PC-9 (cell line): ENCODE results near the gene LEKR1. TPM values are rescaled to one million over a fixed set of nuclear protein-coding genes. Genes with fewer than 3 reads are reported as not detected.

ENCODE experiments used
- BruUV-seq: library from RNA; stranded (reverse); fragments of 400-500 nt; replicated peaks from 2 replicates; lab custom pipeline; 2021; lab: Mats Ljungman, UMichigan
- CTCF ChIA-PET: fragments of 300-600 bp; sonication (Branson Sonifier 250); formaldehyde crosslinking; loops from one replicate; lab custom pipeline; 2022; ENCODE audit warnings: antibody characterized with exemption; lab: Charles Lee
- POLR2A ChIA-PET: fragments of 300-600 bp; sonication (Branson Sonifier 250); formaldehyde crosslinking; loops from one replicate; lab custom pipeline; 2022; ENCODE audit warnings: antibody characterized with exemption; ENCODE audit not compliant: unreplicated experiment; lab: Charles Lee
- DNase-seq, 2 experiments: peaks; one replicate each; pipeline versions ENCODE4 v3.0.0 to v3.0.0-alpha.2; 2015 to 2022; ENCODE audit warnings: mixed read lengths in 1 of 2
- H2AFZ ChIP-seq: fragments of 200-600 bp; sonication (generic); 2 replicates; pipeline ENCODE4 v1.8.1; 2017; ENCODE audit warnings: antibody characterized with exemption
- H3F3A ChIP-seq: fragments of 200-600 bp; sonication (generic); 2 replicates; pipeline ENCODE4 v1.8.1; 2017; ENCODE audit warnings: antibody characterized with exemption, mild to moderate bottlenecking, low read depth; ENCODE audit not compliant: insufficient read depth
- H3K27ac ChIP-seq: fragments of 200-600 bp; sonication (generic); 2 replicates; pipeline ENCODE4 v1.6.1; 2016; ENCODE audit warnings: mixed run types
- H3K27me3 ChIP-seq: fragments of 200-600 bp; sonication (generic); 2 replicates; pipeline ENCODE4 v1.6.1; 2016; ENCODE audit warnings: low read depth, mixed run types; ENCODE audit not compliant: insufficient read depth
- H3K36me3 ChIP-seq: fragments of 200-600 bp; sonication (generic); 2 replicates; pipeline ENCODE4 v1.6.1; 2016; ENCODE audit warnings: low read depth, mixed run types
- H3K4me1 ChIP-seq: fragments of 200-600 bp; sonication (generic); replicated peaks from 2 replicates; pipeline ENCODE4 v1.6.1; 2016; ENCODE audit warnings: mixed run types; ENCODE audit not compliant: insufficient read depth
- H3K4me2 ChIP-seq: fragments of 200-600 bp; sonication (generic); 2 replicates; pipeline ENCODE4 v1.6.1; 2017; ENCODE audit warnings: mixed run types
- H3K4me3 ChIP-seq: fragments of 200-600 bp; sonication (generic); 2 replicates; pipeline ENCODE4 v1.6.1; 2016; ENCODE audit warnings: mixed run types
- H3K79me2 ChIP-seq: fragments of 200-600 bp; sonication (generic); 2 replicates; pipeline ENCODE4 v1.6.1; 2017; ENCODE audit warnings: low read depth, mixed run types
- H3K9me2 ChIP-seq: fragments of 200-600 bp; sonication (generic); 2 replicates; pipeline ENCODE4 v1.8.1; 2017; ENCODE audit warnings: mild to moderate bottlenecking; ENCODE audit not compliant: insufficient read depth
- H3K9me3 ChIP-seq: fragments of 200-600 bp; sonication (generic); 2 replicates; pipeline ENCODE4 v1.8.1; 2016; ENCODE audit warnings: low read depth; ENCODE audit not compliant: insufficient read depth
- H4K20me1 ChIP-seq: fragments of 200-600 bp; sonication (generic); 2 replicates; pipeline ENCODE4 v1.8.1; 2017; ENCODE audit not compliant: insufficient read depth
- CTCF ChIP-seq: fragments of 200-600 bp; sonication (generic); conservative IDR thresholded peaks from 2 replicates; pipeline ENCODE4 v1.6.1; 2017; ENCODE audit warnings: mixed run types, antibody characterized with exemption, mild to moderate bottlenecking, moderate library complexity
- EZH2 ChIP-seq: fragments of 200-600 bp; sonication (generic); IDR thresholded peaks from 2 replicates; pipeline ENCODE4 v1.8.0; 2017; ENCODE audit warnings: antibody characterized with exemption, low read depth
- intact Hi-C: fragments of 100-400 bp; cut with micrococcal nuclease; formaldehyde crosslinking; loops from one replicate; pipeline ENCODE4 v1.10.0; 2022; ENCODE audit not compliant: unreplicated experiment
- total RNA-seq: library from RNA; stranded (reverse); gene quantifications from 2 replicates; pipeline ENCODE4 v1.2.3, GENCODE V29; 2021

The LEKR1 gene
- total RNA-seq, 1 experiment from 2014 or later = 3.9 TPM

GRCh38 chr3:156825795-156826143 is 384 bp upstream of the LEKR1 start:
- BruUV-seq = no TSS peak
- H3K27ac ChIP-seq = peak overlapping the region; percentile 100
- no peaks in the 10 kb centered on the region for H4K20me1 ChIP-seq
- no peaks in the 10 kb centered on the region for H3K27me3 ChIP-seq
- DNase-seq = no peak
- no peak for TF ChIP-seq CTCF
- no peak for TF ChIP-seq EZH2
- H3K36me3 ChIP-seq = no peaks in the 10 kb centered on the region
- ChIA-PET CTCF (no interaction called here), POLR2A (no interaction called here)
- peak overlapping the region; percentile 63 for H3K4me3 ChIP-seq
- peak overlapping the region; percentile 86 for H3K4me2 ChIP-seq
- H3F3A ChIP-seq = peaks cover 39% of the 10 kb centered on the region
- no peaks in the 10 kb centered on the region for H3K9me3 ChIP-seq
- peak overlapping the region; percentile 72 for H2AFZ ChIP-seq
- H3K4me1 ChIP-seq = peaks cover 26% of the 10 kb centered on the region
- H3K79me2 ChIP-seq = peaks cover 30% of the 10 kb centered on the region
- intact Hi-C loops = loop anchor here (1.0 kb wide), 5 partner anchors 8 to 305 kb away; partner anchors contain the start of gene TIPARP
- no peaks in the 10 kb centered on the region for H3K9me2 ChIP-seq

- Histone ChIP-seq H3K4me2 (peak overlapping the region; percentile 86), H4K20me1 (no peaks in the 10 kb centered on the region), H3K27me3 (no peaks in the 10 kb centered on the region), H3K4me3 (peak overlapping the region; percentile 63), H3K27ac (peak overlapping the region; percentile 100), H3K9me3 (no peaks in the 10 kb centered on the region), H3K4me1 (peaks cover 26% of the 10 kb centered on the region), H3F3A (peaks cover 39% of the 10 kb centered on the region), H3K9me2 (no peaks in the 10 kb centered on the region), H2AFZ (peak overlapping the region; percentile 72), H3K79me2 (peaks cover 30% of the 10 kb centered on the region), H3K36me3 (no peaks in the 10 kb centered on the region)
- DNase-seq = no peak
- BruUV-seq = no TSS peak
- POLR2A ChIA-PET = interaction anchor here (0.5 to 0.7 kb wide), 4 partner anchors 10 to 270 kb away, joined by 3 to 6 read pairs (median 4); no protein-coding TSS in a partner anchor
- intact Hi-C loops = loop anchor here (1.0 kb wide), 5 partner anchors 10 to 303 kb away; partner anchors contain the start of gene TIPARP
- CTCF ChIA-PET = no interaction called here
- no peak for TF ChIP-seq CTCF
- no peak for TF ChIP-seq EZH2
Observed at GRCh38 chr3:156826896-156827882, 1.0 kb downstream of the LEKR1 start.

GRCh38 chr3:156831006-156831405 is 4.9 kb downstream of the LEKR1 start:
- intact Hi-C loops = no loop called here
- no TSS peak for BruUV-seq
- peaks cover 17% of the 10 kb centered on the region for H3K4me1 ChIP-seq
- no peak overlapping the region for H3K4me3 ChIP-seq
- H3K27me3 ChIP-seq = no peaks in the 10 kb centered on the region
- H3K36me3 ChIP-seq = no peaks in the 10 kb centered on the region
- H3F3A ChIP-seq = peaks cover 14% of the 10 kb centered on the region
- CTCF ChIA-PET = no interaction called here
- DNase-seq = no peak
- no peak overlapping the region for H3K27ac ChIP-seq
- H3K9me3 ChIP-seq = no peaks in the 10 kb centered on the region
- no peaks in the 10 kb centered on the region for H3K9me2 ChIP-seq
- TF ChIP-seq CTCF = no peak
- no peak for TF ChIP-seq EZH2
- no peak overlapping the region for H3K4me2 ChIP-seq
- POLR2A ChIA-PET = interaction anchor here (0.6 kb wide), 1 partner anchor 491 kb away, joined by 4 read pairs; no protein-coding TSS in a partner anchor
- peaks cover 13% of the 10 kb centered on the region for H3K79me2 ChIP-seq
- H4K20me1 ChIP-seq = no peaks in the 10 kb centered on the region
- H2AFZ ChIP-seq = no peak overlapping the region
